Measurements from ENCODE around the gene TMPRSS11A. TPM values are rescaled to one million over a fixed set of nuclear protein-coding genes. Genes with fewer than 3 reads are reported as not detected.

Gene TMPRSS11A
- polyA plus RNA-seq, 1 experiment: not detected

GRCh38 chr4:67933038-67933437, 30.3 kb downstream of the TMPRSS11A start:
- H3K4me3 ChIP-seq (ENCODE audit: low read depth, low read length): no peak overlapping the region
- no peak for DNase-seq (ENCODE audit: low read depth)
- ChIA-PET POLR2A (no interaction called here), CTCF (no interaction called here)
- TF ChIP-seq CTCF (IDR thresholded peaks at IDR 0.05; ENCODE audit: insufficient read depth, low read depth, low read length): no peak
- H3K27me3 ChIP-seq (ENCODE audit: control insufficient read depth, insufficient read depth, low read length): no peaks in the 10 kb centered on the region
- H3K36me3 ChIP-seq (ENCODE audit: control insufficient read depth, insufficient read depth, low read length): no peaks in the 10 kb centered on the region

GRCh38 chr4:67931256-67931655, 32.0 kb downstream of the TMPRSS11A start:
- no peaks in the 10 kb centered on the region for H3K36me3 ChIP-seq (ENCODE audit: control insufficient read depth, insufficient read depth, low read length)
- no peak for DNase-seq (ENCODE audit: low read depth)
- no peak overlapping the region for H3K4me3 ChIP-seq (ENCODE audit: low read depth, low read length)
- CTCF ChIA-PET: no interaction called here
- POLR2A ChIA-PET: no interaction called here
- H3K27me3 ChIP-seq (ENCODE audit: control insufficient read depth, insufficient read depth, low read length): no peaks in the 10 kb centered on the region
- TF ChIP-seq CTCF (IDR thresholded peaks at IDR 0.05; ENCODE audit: insufficient read depth, low read depth, low read length): no peak

DNA sequence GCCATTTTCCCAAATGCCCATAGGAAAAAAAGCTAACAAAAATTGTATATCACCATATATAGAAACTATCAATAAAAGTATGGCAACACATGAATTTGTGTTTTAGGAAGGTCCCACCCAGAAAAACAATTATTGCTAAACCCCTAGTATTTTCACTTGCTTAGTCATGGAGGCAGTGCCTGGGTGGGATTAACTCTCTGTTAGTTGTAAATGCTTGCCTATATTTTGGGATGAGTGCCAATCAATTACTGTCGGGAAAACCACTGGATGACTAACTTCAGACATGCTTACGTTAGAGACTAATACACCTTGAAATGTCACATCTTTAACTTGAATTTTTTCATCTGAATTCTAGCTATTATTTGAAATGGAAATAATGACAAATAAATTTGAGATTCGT, 33.9 kb downstream of the TMPRSS11A start:
- CTCF ChIA-PET: interaction anchor here (0.6 to 1.1 kb wide), 2 partner anchors 63 to 245 kb away, joined by 3 to 4 read pairs; no protein-coding TSS in a partner anchor
- no peak for DNase-seq (ENCODE audit: low read depth)

GRCh38 chr4:67928546-67928945, 34.7 kb downstream of the TMPRSS11A start:
- no peak for DNase-seq (ENCODE audit: low read depth)
- ChIA-PET CTCF (interaction anchor here (1.1 kb wide), 1 partner anchor 246 kb away, joined by 4 read pairs; no protein-coding TSS in a partner anchor), POLR2A (no interaction called here)
- no peaks in the 10 kb centered on the region for H3K36me3 ChIP-seq (ENCODE audit: control insufficient read depth, insufficient read depth, low read length)
- no peak overlapping the region for H3K4me3 ChIP-seq (ENCODE audit: low read depth, low read length)
- no peaks in the 10 kb centered on the region for H3K27me3 ChIP-seq (ENCODE audit: control insufficient read depth, insufficient read depth, low read length)
- TF ChIP-seq CTCF (IDR thresholded peaks at IDR 0.05; ENCODE audit: insufficient read depth, low read depth, low read length): no peak

More for the DNA sequence above, 33.9 kb downstream of the TMPRSS11A start:
- no peaks in the 10 kb centered on the region for H3K36me3 ChIP-seq (ENCODE audit: control insufficient read depth, insufficient read depth, low read length)
- no peaks in the 10 kb centered on the region for H3K27me3 ChIP-seq (ENCODE audit: control insufficient read depth, insufficient read depth, low read length)
- TF ChIP-seq CTCF (IDR thresholded peaks at IDR 0.05; ENCODE audit: insufficient read depth, low read depth, low read length): no peak
- POLR2A ChIA-PET: no interaction called here
- no peak overlapping the region for H3K4me3 ChIP-seq (ENCODE audit: low read depth, low read length)

- POLR2A ChIA-PET: no interaction called here
- no peaks in the 10 kb centered on the region for H3K36me3 ChIP-seq (ENCODE audit: control insufficient read depth, insufficient read depth, low read length)
- H3K4me3 ChIP-seq (ENCODE audit: low read depth, low read length): no peak overlapping the region
- CTCF ChIA-PET: interaction anchor here (1.0 kb wide), 1 partner anchor 16 kb away, joined by 3 read pairs; no protein-coding TSS in a partner anchor
- TF ChIP-seq CTCF (IDR thresholded peaks at IDR 0.05; ENCODE audit: insufficient read depth, low read depth, low read length): no peak
- H3K27me3 ChIP-seq (ENCODE audit: control insufficient read depth, insufficient read depth, low read length): no peaks in the 10 kb centered on the region
- DNase-seq (ENCODE audit: low read depth): no peak
Observed at GRCh38 chr4:67927251-67927650, 36.0 kb downstream of the TMPRSS11A start.
